Measurements from ENCODE around the gene STAP2.

DNA sequence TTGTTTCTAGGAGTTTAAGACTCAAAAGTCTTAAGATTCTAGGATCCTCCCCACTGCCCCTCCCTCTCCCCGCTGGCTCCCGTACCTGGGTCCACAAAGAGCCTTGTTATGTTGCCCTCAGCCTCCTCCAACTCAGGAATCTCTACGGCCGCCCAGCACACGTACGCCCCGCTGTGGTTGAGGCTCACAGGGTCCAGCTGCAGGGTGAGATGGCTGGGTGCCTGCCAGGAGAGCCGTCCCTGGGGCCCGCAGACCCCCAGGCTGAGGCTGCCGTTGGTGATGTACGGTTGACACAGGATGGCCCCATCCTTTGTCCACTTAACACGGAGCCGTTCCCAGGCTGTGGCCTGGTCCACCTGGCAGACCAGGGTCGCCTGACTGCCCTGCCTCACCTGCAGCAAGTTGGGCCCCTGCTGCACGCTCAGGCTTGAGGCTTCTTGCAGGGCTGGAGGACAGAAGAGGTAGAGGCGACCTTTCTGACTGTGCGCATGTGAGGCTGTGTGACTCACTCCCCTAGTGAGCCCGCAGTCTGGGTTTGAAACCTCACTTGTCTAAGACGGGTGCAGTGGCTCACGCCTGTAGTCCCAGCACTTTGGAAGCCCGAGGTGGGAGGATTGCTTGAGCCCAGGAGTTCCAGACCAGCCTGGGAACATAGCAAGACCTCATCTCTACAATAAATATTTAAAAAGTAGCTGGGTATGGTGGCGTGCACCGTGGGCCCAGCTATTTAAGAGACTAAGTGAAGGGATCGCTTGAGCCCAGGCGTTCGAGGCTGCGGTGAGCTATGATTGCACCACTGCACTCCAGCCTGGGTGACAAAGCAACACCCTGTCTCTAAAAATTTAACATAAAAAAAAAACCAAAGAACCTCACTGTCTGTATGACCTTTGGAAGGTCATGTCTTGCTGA lies 40.5 kb downstream of the STAP2 start:
- TF ChIP-seq POLR2A (IDR thresholded peaks at IDR 0.05; ENCODE audit: low read length): no peak
- no peak for TF ChIP-seq GATA1 (IDR thresholded peaks at IDR 0.05; ENCODE audit: low read depth, low read length)
